Measurements from ENCODE around the gene MYH9.
A peak's percentile ranks its signal among the peaks of the same experiment; 100 is the strongest.
"Not testable (repeated sequence)": the region's sequence is repeated elsewhere in the genome, so short reads cannot be mapped to it uniquely, and the experiment has no call there.

Gene MYH9

DNA sequence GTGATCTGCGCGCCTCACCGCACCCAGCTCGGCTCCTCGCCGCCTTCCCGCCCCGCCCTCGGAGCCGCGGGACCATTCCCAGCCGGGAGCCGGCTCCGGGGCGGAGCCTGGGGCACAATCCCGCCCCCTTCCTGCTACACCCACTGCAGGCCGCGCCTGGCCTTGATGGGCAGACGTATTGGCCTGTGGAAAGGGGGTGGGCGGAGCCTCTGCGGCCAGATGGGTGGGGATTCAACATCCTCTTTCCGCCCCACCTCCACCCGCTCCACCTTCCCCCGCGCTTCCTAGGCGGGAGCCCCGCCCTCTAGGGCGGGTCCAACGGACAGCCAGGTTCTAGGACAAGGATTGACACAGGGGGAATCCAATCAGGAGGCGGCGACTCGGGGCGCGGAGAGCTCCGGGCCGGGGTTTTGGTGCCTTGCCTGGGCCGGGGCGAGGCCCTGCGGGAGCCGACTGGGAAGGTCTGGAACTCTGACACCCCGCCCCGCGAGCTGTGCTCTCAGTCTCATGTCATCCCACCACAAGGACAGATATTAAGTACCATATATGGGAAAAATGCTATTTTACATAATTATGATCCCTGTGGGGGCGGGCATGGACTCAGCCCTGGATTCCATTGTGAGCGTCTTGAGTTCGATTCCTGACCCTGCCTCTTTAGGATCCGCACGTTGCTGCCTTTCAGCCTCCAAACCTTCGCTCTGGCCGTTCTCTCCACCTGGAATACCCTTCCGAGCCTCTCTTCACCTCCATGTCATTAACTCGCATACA is at the start of gene MYH9:
Gene MYH9 (minus strand): TSS at position 9 of the 768 bp plus-strand sequence. CDS start 38,731 bp downstream, outside the sequence.
- DNase-seq, result peak; percentile 97 to 99 (median 97)

DNA sequence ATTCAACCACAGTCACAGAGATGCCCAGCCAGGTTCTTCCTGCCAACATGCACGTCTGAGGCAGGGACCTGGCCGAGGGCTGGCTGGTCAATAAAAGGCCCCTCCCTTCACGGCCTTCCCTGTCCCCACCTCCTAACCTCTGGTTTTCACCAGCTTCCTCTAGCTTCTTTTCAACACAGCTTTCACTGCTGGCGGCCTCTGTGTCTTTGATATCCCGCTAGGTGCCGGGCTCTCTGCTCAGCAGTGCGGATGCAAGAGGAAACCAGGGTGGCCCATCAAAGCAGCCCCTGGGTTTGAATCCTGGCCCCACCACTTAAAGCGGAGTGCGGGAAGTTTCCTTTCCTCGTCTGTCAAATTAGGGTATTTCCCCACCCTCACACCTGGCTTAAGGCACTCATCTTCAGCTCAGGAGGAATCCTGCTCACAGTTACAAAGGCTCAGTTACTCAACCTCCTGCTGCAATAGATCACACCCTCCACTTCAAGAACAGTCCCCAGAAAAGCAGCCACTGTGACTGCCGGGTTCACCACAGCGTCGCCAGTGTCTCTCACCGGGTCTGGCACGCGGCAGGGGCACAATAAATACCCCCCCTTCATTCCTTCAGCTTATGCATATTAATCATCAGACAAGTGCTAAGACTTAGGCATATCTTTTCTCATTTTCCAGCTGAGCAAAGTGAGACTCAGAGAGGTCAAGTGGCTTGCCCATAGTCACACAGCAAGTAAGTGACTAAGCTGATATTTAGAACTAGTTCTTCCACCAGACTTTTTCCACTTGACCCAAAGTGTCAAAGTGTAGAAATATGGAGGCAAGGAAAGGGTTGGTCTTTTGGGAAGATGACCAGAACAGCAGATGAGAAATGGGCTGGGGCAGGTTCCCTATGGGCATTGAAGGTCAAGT is 48.0 kb upstream of the MYH9 start:
- peak; percentile 6 to 74 (median 52) for DNase-seq

DNA sequence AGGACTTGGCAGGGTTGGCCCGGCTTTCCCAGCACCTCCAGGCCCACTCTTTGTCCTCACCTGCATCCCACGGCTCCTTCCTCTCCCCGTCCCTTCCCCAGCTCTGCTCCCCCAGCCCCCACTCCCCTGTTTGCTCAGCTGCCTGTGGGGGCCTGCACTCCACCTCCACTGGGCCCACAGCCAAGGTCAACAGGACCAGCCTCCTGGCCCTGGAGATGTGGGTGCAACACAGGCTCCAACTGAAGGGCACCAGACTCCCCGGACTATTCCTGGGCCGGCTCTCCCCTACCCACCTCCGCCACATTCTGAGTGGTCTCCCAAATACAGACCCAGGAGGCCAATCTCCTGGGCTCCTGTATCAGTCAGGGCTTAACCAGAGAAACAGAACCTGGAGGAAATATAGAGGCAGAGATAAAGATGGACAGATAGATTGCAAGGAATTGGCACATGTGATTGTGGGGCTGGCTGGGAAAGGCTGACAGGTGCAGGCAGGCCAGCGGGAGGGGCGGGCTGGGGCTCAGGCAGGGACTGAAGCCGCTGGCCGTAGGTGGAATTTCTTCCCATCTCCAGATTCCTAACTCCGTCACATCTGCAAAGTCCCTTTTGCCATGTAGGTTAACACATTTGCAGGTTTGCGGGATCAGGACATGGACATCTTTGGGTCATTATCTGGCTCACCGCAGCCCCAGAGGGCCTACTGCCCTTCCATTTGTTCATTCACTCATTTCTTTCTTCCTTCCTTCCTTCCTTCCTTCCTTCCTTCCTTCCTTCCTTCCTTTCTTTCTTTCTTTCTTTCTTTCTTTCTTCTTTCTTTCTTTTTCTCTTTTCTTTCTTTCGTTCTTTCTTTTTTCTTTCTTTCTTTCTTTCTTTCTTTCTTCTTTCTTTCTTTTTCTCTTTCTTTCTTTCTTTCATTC is 45.8 kb upstream of the MYH9 start:
- DNase-seq, result peak; percentile 45 to 96 (median 92)

DNA sequence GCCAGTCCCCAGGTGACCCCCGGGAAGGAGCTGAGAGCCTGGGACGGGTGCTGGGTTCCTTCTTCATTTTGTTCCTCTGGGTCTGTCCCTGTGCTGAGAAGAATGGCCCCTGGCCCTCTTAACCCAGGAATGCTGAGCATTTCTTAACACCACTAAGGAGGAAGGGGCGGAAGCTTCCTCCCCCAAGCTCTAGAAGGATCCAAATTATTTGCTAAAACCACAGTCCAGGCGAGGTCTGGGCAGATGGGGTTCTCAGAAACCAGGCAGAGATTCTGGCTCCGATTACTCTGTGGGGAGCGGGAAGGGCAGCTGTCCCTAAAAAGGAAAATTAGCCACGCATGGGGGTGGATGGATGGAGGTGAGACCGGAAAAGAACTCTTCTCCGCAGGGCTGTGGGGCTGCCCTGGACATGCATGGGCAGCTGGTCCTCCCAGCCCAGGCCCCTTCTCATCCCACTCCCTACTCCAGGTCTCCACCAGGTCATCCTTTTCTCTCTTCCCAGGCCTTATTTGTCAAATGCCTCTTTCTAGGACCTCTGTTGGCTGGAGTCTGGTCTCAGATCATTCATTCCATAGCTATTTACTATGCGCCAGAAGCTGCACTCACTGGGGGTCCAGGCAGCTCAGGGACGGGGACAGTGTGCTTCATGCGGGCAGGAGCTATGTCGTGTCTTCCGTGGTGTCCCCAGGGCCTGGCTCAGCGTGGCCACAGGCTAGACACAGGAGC is 45.0 kb upstream of the MYH9 start:
- DNase-seq, result no peak

DNA sequence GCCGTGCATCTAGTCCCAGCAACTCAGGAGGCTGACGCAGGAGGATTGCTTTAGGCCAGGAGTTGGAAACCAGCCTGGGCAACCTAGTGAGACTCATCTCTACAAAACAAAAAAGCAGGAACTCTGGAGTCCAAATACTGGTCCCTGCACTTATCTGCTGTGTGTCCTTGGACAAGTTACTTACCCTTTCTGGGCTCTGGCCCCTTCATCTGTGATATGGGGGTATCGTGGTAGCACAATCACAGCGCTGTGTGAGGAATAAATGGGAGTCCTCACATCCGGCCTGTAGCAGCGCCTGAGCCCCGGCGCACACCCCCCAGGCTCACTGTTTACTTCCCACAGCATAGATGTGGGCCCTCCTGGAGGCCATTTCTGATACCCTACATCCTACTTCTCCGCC is 44.2 kb upstream of the MYH9 start:
- DNase-seq, result no peak

DNA sequence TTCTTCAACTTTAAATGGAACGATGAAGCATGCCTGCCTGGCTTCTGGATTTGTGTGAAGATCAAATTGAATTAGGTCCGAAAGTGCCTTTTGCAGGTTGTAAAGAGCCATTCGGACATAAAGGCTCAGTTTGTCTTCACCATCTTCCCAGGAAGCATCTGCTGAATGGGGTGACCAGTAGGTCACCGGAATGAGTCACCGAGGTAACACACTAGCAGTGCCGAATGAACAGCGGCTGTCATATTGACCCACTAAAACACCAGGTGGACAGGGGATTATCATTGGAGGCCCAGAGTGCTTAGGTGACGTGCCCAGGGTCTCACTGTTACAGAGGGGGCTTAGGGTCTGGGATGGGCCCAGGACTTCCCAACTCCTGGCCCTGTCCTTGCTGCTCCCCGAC is 43.1 kb upstream of the MYH9 start:
- DNase-seq, result no peak

DNA sequence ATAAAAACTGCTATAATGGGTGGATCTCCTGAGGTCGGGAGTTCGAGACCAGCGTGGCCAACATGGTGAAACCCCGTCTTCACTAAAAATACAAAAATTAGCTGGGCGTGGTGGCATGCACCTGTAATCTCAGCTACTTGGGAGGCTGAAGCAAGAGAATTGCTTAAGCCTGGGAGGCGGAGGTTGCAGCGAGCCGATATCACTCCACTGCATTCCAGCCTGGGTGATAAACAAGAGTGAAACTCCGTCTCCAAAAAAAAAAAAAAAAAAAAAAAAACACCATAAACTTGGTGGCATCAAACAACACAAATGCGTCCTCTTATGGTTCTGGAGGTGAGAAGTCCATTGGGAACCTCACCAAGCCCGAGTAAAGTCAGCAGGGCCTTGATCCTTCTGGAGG is 40.2 kb upstream of the MYH9 start:
- not testable (repeated sequence) for DNase-seq

DNA sequence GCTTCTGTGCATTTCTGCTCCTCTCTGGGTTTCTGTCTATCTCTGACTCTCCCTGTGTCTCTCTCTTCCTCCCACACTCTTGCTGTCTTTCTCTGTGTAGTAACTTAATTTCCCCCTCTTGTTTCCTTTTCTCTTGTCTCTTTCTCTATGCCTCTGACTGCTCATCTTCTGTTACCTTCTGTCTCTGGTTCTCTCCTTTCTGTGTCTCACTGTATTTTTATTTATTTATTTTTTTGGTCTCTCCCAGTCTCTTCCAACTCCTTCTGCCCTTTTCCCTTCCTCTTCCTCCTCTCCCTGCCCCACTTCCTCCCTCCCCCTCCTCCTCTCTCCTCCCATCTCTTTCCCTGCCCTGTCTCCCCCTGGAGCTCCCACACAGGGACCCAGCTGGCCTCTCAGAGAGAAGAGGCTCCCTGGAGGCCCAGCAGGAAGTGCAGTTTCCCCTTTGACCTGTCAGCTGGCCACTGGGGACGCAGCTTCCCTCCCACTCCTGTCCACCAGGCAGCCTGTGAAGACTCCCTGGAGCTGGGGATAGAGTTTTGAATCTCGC is 38.3 kb upstream of the MYH9 start:
- peak in 2 of 3 experiments; percentile 11 to 62 for DNase-seq

DNA sequence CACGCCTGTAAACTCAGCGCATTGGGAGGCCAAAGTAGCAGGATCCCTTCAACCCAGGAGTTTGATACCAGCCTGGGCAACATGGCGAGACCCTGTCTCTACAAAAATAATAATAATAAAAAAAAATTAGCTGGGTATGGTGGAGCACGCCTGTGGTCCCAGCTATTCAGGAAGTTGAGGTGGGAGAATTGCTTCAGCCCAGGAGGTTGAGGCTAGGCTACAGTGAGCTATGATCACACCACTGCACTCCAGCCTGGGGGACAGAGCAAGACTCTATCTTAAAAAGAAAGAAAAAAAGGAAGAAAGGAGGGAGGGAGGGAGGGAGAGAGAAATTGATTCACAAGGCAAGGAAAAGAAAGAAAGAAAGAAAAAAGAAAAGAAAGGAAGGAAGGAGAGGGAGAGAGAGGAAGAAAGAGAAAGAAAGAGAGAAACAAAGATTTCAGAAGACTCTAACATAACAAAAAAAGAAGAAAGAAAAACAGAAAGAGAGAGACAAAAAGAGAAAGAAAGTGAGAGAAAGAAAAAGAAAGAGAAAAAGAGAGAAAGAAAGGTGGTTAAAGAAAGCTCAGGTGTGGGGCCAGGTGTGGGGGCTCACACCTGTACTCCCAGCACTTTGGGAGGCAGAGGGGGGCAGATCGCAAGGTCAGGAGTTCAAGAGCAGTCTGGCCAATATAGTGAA is 37.3 kb upstream of the MYH9 start:
- DNase-seq, result no peak

DNA sequence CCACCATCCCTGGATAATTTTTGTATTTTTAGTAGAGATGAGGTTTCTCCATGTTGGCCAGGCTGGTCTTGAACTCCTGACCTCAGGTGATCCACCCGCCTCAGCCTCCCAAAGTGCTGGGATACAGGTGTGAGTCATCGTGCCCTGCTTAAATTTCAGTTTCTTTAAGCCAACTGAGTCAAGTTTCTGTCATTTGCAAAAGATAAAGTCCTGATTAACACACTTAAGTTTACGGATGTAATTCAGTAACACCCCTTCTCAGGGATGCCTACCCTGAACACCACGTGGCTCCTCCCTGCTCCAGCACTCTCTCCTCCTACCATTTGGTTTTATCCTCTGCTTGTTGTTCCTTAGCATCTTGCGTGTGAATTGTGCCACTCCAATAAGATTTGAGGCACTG is 36.7 kb upstream of the MYH9 start:
- not testable (repeated sequence) for DNase-seq

DNA sequence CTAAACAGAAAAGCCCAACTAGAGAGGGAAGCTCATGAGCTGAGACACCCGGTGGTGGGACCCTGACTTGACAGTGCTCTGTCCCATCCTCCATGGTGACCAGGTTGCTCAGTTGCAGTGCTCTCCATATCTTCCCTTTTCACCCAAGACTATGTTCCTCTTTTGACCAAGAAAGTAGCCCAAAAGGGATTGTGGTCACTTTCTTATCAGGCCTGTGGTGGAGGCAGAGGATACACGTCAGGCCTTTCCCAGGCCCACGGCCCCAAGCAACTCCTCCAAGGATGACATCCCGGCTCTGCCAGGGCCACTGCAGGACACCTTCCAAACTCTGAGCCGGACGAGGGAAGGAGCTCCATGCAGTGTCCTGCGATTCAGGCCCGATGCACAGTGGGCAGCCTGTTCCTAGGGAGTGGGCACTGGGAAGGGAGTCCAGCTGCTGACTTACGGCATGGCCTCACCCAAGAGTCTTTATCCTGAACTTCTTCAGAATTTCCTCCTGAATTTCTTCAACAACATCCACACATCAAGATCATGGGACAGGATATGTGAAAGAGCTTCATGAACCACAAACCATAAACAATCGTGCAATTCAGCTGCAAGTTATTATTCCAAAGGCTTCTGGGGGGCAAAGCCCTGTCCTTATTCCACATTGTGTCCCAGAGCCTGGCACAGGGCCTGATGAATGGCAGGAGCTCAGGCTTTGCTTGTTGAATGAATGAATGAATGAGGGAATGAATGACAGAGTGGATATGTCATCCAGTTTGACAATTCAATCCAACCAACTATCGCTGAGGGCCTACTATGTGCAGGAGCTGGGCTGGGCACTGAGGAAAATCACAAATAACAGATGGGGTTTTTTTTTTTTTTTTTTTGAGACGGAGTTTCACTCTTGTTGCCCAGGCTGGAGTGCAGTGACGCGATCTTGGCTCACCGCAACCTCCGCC is 36.0 kb upstream of the MYH9 start:
- DNase-seq, result no peak

DNA sequence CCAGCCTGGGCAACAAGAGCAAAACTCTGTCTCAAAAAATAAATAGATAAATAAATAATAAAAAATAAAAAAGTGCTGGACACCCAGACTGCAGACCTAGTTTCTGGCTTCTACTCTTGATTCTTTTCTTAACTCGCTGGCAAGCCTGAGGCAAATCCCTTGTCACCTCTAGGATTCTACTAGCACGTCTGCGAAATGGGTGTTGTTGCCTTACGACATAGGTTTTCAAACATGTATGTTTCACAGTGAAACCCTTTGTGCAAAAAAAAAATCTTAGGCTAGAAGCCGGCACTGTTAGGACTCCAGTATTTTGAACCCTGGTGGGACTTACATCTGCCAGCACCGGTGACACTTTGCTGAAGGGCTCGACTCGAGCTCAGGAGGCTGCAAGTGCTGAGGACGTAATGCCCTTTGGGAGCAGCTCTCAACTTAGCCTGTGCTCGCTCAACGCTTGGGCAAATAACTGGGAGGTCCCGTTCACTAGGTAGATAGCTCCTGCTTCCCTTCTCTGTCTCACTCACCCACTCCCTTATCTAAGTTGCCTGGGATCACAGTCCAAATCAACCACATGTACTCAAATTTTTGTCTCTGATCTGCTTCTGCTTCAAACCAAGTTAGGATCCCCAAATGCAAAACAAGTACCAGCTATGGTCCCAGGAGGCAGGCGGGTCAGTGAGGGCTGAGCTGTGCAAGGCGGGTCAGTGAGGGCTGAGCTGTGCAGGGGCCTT is 34.7 kb upstream of the MYH9 start:
- peak in 1 of 3 experiments; percentile 13 for DNase-seq

DNA sequence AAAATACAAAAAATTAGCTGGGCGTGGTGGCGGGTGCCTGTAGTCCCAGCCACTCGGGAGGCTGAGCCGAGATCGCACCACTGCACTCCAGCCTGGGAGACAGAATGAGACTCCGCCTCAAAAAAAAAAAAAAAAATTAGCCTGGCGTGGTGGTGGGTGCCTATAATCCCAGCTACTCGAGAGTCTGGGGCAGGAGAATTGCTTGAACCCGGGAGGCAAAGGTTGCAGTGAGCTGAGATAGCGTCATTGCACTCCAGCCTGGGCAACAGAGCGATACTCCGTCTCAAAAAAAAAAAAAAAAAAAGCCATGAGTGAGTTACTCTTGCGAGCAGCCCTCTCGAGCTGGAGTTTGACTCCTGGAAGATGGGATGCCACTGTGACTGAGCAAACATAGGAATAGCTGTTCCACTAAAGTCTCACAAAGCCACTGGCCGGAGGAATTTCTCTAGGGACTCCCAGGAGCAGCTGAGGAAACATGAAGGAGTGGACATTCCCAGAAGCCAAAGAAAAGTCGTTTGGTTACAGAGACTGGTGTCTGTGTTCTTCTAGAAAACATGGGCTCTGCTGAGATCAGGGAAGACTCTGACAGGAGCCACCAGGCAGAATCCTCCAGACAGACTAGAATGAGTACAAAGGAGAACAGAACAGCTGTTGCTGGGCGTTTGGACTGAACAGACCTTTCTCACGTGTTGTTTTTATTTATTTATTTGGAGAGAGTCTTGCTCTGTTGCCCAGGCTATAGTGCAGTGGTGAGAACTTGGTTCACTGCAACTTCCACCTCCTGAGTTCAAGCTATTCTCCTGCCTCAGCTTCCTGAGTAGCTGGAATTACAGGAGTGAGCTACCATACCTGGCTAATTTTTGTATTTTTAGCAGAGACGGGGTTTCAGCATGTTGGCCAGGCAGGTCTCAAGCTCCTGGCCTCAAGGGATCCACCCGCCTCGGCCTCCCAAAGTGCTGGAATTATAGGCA is 32.4 kb upstream of the MYH9 start:
- DNase-seq, result peak in 1 of 3 experiments; percentile 29

DNA sequence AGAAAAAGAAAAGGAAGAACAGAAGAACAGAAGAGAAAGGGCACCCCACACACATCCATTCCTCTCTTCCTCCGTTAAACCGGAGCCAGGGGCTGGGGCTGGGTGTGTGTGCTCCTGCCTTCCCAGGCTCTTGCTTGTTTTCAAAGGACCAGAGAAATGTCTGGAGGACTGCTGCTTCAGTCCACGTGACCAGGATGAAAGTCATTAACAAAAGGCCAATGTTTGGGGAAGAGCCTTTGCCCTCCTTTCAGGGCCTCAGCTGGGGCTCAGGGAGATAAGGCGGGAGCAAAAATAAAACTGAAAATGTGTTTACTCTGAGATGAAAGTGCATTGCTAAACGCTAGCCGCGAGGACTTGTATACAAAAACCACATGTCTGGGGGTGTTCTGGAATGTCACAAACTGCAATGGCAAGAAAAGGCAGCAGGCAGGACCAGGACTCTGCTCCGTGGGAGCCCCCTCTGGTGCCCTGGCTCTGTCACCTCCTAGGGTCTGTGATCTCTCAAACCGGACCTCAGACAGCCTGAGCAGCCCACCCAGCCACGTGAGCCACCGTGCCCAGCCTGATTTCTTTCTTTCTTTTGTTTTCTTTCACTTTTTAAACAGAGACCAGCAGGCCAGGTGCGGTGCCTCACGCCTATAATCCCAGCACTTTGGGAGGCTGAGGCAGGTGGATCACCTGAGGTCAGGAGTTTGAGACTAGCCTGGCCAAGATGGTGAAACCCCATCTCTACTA is 31.6 kb upstream of the MYH9 start:
- DNase-seq, result no peak

DNA sequence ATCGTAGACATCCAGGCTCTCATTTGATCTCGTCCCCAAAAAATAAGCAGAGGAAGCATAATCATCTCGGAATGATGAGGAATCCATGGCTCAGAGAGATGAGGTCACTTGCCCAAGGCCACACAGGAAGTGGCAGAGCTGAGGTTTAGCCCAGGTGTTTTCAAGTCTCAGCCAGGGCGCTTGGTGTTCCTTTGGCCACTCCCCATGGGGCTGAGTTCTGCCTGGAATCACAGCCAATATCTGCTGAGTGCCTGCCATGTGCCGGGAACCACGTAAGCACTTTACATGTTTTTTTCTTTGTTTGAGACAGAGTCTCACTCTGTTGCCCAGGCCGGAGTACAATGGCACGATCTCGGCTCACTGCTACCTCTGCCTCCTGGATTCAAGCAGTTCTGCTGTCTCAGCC is 29.5 kb upstream of the MYH9 start:
- DNase-seq, result no peak

DNA sequence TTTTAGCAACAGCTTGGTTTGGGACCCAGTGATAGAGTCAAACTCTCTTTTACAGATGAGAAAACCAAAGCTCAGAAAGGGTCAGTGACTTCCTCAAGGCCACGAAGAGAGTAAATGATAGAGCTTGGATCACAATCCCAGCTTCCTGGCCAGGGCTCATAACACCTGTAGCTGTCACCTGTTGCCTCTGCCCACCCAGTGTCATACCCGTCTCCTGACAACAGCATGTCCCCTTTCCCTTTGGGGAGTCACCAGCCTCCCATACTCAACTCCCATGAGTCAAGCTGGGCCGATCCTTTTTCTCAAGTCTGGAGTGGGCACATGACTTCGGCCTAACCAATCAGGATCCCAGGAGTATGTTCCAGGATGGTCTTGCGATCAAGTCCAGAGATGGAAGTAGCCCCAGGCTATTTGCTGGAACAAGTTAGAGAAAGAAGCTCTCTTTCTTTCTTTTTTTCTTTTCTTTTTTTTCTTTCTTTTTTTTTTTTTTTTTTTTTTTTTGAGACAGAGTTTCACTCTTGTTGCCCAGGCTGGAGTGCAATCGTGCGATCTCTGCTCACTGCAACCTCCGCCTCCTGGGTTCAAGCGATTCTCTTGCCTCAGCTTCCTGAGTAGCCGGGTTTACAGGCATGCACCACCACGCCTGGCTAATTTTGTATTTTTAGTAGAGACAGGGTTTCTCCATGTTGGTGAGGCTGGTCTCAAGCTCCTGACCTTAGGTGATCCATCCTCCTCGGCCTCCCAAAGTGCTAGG is 27.8 kb upstream of the MYH9 start:
- DNase-seq, result peak in 1 of 3 experiments; percentile 1
